Stimulated activated CD4-positive, alpha-beta T cell treated with anti-CD3 and anti-CD28 coated beads, Interleukin-1b, Interleukin-23, amount 100 ng/mL, for 24 hours (primary cell): ENCODE results near the gene E2F6.

Experiments used
- DNase-seq, 4 experiments: peaks; one replicate each; pipeline ENCODE4 v3.0.0-alpha.2; 2020; ENCODE audit warnings: low read depth in 4 of 4, low spot score in 1 of 4

E2F6 gene

GRCh38 chr2:11493282-11493681 lies 27.3 kb upstream of the E2F6 start:
- DNase-seq = no peak

GRCh38 chr2:11492720-11493119 lies 26.8 kb upstream of the E2F6 start:
- DNase-seq = no peak

- DNase-seq = no peak
Observed at GRCh38 chr2:11492244-11492643, 26.3 kb upstream of the E2F6 start.

- DNase-seq = no peak
Observed at GRCh38 chr2:11491348-11491933, 25.5 kb upstream of the E2F6 start.

GRCh38 chr2:11490194-11490593 lies 24.2 kb upstream of the E2F6 start:
- no peak for DNase-seq

- no peak for DNase-seq
Observed at GRCh38 chr2:11488809-11489208, 22.8 kb upstream of the E2F6 start.

GRCh38 chr2:11483806-11484617 lies 18.1 kb upstream of the E2F6 start:
- no peak for DNase-seq

GRCh38 chr2:11482473-11483035 lies 16.6 kb upstream of the E2F6 start:
- no peak for DNase-seq

GRCh38 chr2:11481789-11482472 lies 16.0 kb upstream of the E2F6 start:
- no peak for DNase-seq

GRCh38 chr2:11481426-11481788 lies 15.4 kb upstream of the E2F6 start:
- no peak for DNase-seq

GRCh38 chr2:11480859-11481258 lies 14.9 kb upstream of the E2F6 start:
- DNase-seq = no peak

GRCh38 chr2:11480406-11480805 lies 14.4 kb upstream of the E2F6 start:
- no peak for DNase-seq

- DNase-seq = no peak
Observed at GRCh38 chr2:11478899-11479605, 13.1 kb upstream of the E2F6 start.

GRCh38 chr2:11477994-11478393 lies 12.0 kb upstream of the E2F6 start:
- peak; percentile 77 to 93 (median 80) for DNase-seq

- DNase-seq = no peak
Observed at GRCh38 chr2:11473659-11474433, 7.9 kb upstream of the E2F6 start.

- DNase-seq = no peak
Observed at GRCh38 chr2:11467749-11468148, 1.8 kb upstream of the E2F6 start.

GRCh38 chr2:11467129-11467649 lies 1.2 kb upstream of the E2F6 start:
- no peak for DNase-seq

GRCh38 chr2:11466307-11467128 lies 557 bp upstream of the E2F6 start:
- DNase-seq = no peak

- DNase-seq = no peak
Observed at GRCh38 chr2:11465110-11465484, 864 bp downstream of the E2F6 start.

GRCh38 chr2:11459816-11460215 lies 6.1 kb downstream of the E2F6 start:
- DNase-seq = no peak
